Left renal cortex interstitium (tissue), 4 donors: ENCODE measurements around the gene ZNF652. TPM values are rescaled to one million over a fixed set of nuclear protein-coding genes. Genes with fewer than 3 reads are reported as not detected.
A peak's percentile ranks its signal among the peaks of the same experiment; 100 is the strongest.
"Not testable (repeated sequence)": the region's sequence is repeated elsewhere in the genome, so short reads cannot be mapped to it uniquely, and the experiment has no call there.

Experiments used
- DNase-seq, 4 donors: peaks; one replicate each; pipeline ENCODE4 v3.0.0-alpha.2; 2013; ENCODE audit warnings: low read depth in 4 of 4, low spot score in 2 of 4, missing footprints in 1 of 4
- polyA plus RNA-seq, 4 donors: library from polyadenylated mRNA; unstranded; fragments of 120-200 nt; gene quantifications; one replicate each; pipeline ENCODE4 v1.2.1, GENCODE V29; 2013; ENCODE audit not compliant: insufficient read length in 4 of 4

The ZNF652 gene
- polyA plus RNA-seq, 4 donors, result 21.7 to 31.1 (median 26.1) TPM

GRCh38 chr17:49387498-49388289, 25.6 kb upstream of the ZNF652 start:
- DNase-seq, result no peak

DNA sequence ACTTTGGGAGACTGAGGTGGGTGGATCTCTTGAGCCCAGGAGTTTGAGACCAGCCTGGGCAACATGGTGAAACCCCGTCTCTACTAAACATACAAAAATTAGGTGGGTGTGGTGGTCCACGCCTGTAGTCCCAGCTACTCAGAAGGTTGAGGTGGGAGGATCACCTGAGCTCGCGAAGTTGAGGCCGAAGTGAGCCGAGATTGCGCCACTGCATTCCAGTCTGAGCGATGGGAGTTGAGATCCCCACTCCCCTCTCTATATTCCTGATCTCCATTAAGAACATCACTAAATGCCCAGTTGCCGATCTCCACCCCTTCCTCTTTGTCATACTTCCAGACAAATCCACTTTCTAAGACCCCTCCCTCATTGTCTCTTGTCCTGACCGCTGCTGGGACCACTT, 24.3 kb upstream of the ZNF652 start:
- no peak for DNase-seq

GRCh38 chr17:49384951-49385350, 22.9 kb upstream of the ZNF652 start:
- no peak for DNase-seq

DNA sequence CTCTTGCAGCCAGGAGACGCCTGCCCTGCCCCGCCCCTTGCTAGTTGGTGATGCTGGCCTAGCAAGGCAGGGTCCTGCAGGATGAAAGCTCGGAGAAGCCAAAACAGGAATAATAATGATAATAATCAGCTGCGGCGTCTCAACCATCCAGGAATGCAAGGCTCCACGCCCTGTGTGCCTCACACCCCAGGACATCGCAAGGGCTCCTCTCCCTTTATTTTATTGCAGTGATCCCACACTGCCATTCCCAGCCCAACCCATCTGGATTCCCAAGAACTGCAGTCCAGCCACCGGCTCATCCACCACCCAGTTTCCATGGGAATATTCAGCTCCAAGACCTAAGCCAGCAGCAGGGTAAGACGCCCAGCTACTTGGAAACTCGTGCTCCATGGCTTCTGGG, 21.0 kb upstream of the ZNF652 start:
- no peak for DNase-seq

GRCh38 chr17:49382556-49382955, 20.5 kb upstream of the ZNF652 start:
- no peak for DNase-seq

GRCh38 chr17:49381793-49382192, 19.7 kb upstream of the ZNF652 start:
- DNase-seq, result no peak

DNA sequence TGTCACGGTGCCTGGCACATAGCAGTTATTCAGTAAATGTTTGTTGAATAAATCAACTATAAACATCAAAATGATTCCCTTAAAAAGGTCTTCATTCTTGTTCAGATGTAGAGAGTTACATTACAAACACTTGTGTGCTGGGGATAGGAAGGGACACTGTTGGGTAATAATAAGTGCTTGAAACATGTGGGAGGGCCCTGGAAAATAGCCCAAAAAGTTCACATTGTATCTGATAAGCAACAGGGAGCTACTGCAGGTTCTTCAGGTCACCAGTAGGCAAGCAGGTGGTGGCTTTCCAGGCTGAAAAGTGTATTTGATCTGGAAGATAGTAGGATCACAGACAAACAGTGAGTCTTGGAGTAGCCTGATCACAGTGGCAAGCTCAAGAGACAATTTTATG, 19.0 kb upstream of the ZNF652 start:
- no peak for DNase-seq

DNA sequence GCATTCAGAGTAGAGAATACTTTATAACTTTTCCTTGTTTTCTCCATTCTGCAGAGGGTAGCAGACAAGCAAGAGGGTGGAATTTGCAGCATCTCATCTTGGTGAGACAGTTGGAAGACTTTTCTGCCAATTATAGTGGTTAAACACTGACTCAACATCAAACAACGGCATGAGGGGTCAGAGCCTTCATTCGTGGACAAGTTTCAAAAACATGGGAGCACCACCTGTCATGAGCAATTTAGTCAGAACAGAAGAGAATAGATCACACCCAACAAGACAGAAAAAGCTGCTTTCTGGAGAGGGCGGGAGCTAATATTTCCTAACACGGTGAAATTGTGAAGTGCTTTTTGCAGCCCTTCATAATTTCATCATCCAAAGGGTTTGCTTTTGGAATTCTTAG, 17.9 kb upstream of the ZNF652 start:
- no peak for DNase-seq

- DNase-seq, result no peak
Observed at GRCh38 chr17:49378311-49378710, 16.3 kb upstream of the ZNF652 start.

DNA sequence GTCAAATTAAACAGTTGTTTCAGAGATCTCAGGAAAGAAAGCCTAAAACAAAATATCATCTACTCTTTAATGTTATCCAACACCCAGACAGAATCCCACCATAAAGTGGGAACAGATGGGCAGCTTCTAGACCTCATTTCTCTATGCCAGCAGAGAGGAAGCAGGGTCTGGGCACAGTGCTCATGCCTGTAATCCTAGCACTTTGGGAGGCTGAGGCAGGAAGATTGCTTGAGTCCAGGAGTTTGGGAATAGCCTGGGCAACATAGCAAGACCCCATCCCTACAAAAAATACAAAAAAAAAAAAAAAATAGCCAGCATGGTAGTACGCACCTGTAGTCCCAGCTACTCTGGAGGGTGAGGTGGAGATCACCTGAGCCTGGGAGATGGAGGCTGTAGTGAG, 13.5 kb upstream of the ZNF652 start:
- no peak for DNase-seq

GRCh38 chr17:49373115-49373514, 11.1 kb upstream of the ZNF652 start:
- DNase-seq, result no peak

- no peak for DNase-seq
Observed at GRCh38 chr17:49372425-49372824, 10.4 kb upstream of the ZNF652 start.

GRCh38 chr17:49370971-49371834, 9.2 kb upstream of the ZNF652 start:
- DNase-seq, result no peak

DNA sequence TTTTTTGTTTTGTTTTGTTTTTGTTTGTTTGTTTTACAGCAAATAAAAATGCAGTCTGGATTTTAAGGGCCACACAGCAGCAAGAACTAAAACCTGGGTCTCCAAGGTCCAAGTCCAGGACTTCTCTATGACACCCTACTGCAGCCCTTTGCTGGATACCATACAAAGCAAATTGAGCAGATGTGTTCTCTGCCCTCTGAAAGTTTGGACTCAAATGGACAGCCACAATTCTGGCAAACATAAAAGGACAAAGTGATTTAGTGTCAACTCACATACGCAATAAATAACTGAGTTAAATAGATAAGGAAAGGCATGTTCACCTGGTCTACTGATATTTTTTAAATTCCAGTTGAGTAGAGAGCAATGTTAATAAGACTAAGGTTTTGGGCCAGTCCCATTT, 7.7 kb upstream of the ZNF652 start:
- no peak for DNase-seq

GRCh38 chr17:49369089-49369488, 7.0 kb upstream of the ZNF652 start:
- no peak for DNase-seq

DNA sequence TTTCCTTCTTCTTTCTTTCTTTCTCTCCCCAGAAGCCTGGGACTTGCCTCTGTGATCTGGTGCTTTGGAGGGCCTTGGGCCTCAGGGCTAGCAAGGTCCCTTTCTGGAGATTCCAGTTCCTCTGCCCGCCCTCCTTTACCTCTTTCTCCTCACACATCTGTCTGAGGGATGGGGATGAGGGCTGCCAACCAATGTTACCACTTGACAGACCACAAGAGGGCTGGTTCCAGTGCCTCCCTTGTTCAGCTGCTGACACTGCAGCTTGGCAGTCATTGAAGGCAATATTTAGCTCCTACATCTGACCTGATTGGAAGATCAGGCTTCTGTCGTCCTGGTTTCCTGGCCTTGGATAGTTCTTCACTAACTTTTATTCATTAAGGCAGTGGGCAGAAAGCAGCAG, 3.6 kb upstream of the ZNF652 start:
- no peak for DNase-seq

- DNase-seq, result not testable (repeated sequence)
Observed at GRCh38 chr17:49365126-49365525, 3.1 kb upstream of the ZNF652 start.

DNA sequence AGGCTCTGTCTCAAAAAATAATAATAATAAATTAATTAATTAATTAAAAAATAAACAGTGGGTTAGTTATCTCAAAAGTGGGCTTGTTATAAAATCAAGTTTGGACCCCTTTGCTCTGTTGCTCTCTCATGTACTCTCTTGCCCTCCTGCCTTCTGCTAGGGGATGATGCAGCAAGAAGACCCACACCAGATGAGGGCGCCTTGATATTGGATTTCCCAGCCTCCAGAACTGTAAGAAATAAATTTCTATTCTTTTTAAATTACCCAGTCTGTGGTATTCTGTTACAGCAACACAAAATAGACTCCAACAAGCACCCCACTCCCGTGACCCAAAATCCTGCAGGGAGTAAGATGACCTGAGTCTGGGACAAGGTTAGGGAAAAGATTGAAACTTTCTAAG, 2.1 kb upstream of the ZNF652 start:
- no peak for DNase-seq

- no peak for DNase-seq
Observed at GRCh38 chr17:49363251-49363650, 1.2 kb upstream of the ZNF652 start.

DNA sequence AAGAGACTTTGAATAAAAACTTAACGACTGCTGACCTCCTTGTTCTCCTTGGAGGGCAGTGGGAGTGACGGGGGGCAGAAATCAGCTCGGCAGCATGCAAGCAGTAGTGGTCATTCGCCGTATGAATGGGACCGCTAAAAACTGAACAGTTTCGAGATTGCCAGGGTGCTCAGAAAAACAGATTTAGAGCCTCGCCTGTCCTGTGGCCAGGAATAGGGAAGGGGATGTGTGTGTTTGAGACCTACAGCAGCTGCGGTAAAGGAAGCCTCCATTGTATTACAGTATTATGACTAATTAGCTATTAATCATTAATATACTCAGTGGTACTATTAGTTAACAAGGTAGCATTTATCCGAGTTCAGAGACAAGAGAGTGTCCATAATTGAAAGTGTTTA, 670 bp upstream of the ZNF652 start:
- no peak for DNase-seq

DNA sequence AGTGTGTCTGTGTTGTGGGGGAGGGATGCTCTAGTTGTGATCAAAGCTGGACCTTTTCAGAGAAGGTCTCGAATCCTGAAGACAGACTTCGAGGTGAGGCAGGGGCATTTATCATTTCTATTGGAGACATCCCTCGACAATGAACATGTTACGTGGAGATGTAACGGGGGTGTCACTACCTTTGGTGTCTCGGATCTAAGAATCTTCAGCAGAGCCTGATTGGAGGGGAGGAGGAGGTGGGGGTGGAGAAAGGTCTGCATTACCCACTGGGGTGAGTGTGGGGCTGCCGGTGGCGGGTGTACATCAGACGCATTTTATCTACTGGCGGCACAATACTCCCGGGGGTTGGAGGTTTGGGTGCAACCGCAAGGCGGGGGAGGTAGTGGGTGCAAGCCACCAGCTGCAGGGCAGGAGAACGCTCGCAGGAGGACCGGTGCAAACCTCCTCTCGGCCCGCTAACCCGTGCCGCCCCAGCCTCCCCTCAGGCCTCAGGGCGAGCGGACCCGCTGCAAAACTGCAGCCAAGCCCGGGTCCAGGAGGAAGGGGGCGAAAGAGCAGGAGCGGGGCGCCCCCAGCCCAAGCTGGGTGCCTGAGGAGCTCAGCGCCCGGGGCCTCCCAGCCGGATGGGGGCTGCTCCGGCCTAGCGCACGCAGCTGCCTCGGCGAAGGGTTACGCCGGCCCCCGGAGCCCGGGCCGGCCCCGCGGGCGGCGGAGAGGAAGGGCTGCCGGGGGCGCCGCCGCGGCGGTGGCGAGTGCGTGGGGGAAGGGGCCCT, 735 bp downstream of the ZNF652 start:
- DNase-seq, result peak in 2 of 4 donors; percentile 26 to 53
